Gastroesophageal sphincter (tissue), 3 donors: Measurements from ENCODE around the gene PYGO1.

ENCODE experiments used
- EP300 ChIP-seq: sonication (generic); formaldehyde crosslinking; IDR thresholded peaks from one replicate; pipeline ENCODE4 v1.6.1; 2017; ENCODE audit warnings: antibody characterized with exemption, mild to moderate bottlenecking
- POLR2A ChIP-seq, 2 donors: fragments of 450-650 bp; IDR thresholded peaks; one replicate each; pipeline ENCODE4 v1.6.1; 2017; ENCODE audit warnings: antibody characterized with exemption in 2 of 2, mild to moderate bottlenecking in 2 of 2, moderate library complexity in 1 of 2
- POLR2AphosphoS5 ChIP-seq: sonication (generic); formaldehyde crosslinking; IDR thresholded peaks from one replicate; pipeline ENCODE4 v1.6.1; 2017; ENCODE audit warnings: antibody characterized with exemption
- TF ChIP-seq, protein P1 (sequence below), 4 experiments: fragments of 200-600 bp in 2 of 4; fragments of 450-650 bp in 2 of 4; sonication (generic) in 1 of 4; IDR thresholded peaks; one replicate each; pipeline ENCODE4 v1.5.1; 2017 to 2019; ENCODE audit warnings: antibody characterized with exemption in 4 of 4, mild to moderate bottlenecking in 2 of 4, moderate library complexity in 2 of 4

- no peak for TF ChIP-seq EP300
- TF ChIP-seq, protein P1, sequence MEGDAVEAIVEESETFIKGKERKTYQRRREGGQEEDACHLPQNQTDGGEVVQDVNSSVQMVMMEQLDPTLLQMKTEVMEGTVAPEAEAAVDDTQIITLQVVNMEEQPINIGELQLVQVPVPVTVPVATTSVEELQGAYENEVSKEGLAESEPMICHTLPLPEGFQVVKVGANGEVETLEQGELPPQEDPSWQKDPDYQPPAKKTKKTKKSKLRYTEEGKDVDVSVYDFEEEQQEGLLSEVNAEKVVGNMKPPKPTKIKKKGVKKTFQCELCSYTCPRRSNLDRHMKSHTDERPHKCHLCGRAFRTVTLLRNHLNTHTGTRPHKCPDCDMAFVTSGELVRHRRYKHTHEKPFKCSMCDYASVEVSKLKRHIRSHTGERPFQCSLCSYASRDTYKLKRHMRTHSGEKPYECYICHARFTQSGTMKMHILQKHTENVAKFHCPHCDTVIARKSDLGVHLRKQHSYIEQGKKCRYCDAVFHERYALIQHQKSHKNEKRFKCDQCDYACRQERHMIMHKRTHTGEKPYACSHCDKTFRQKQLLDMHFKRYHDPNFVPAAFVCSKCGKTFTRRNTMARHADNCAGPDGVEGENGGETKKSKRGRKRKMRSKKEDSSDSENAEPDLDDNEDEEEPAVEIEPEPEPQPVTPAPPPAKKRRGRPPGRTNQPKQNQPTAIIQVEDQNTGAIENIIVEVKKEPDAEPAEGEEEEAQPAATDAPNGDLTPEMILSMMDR (IDR thresholded peaks at IDR 0.05), result no peak
- TF ChIP-seq POLR2AphosphoS5, result no peak
- TF ChIP-seq POLR2A (IDR thresholded peaks at IDR 0.05), result no peak
Observed at GRCh38 chr15:55574096-55574495, 14.0 kb downstream of the PYGO1 start.
